Activated CD4-positive, alpha-beta T cell treated with anti-CD3 and anti-CD28 coated beads for 24 hours (primary cell): ENCODE results near the gene IGIP.

ENCODE experiments used
- DNase-seq, 2 donors: peaks; one replicate each; pipeline ENCODE4 v3.0.0-alpha.2; 2020; ENCODE audit warnings: low read depth in 2 of 2

Gene IGIP

GRCh38 chr5:140111011-140111858 is 14.5 kb upstream of the IGIP start:
- DNase-seq = no peak

GRCh38 chr5:140111859-140112551 is 13.7 kb upstream of the IGIP start:
- DNase-seq = no peak

- no peak for DNase-seq
Observed at GRCh38 chr5:140112685-140113179, 13.0 kb upstream of the IGIP start.

- DNase-seq = peak in 1 of 2 donors; percentile 6
Observed at GRCh38 chr5:140113180-140113698, 12.5 kb upstream of the IGIP start.

GRCh38 chr5:140113699-140114263 is 12.0 kb upstream of the IGIP start, which contains the start of gene PURA:
TSS of gene PURA (plus strand) at chr5:140114109. CDS start at chr5:140114182, 73 bp downstream.
- peak; percentile 90 to 92 for DNase-seq

- DNase-seq = peak in 1 of 2 donors; percentile 19
Observed at GRCh38 chr5:140114341-140115185, 11.2 kb upstream of the IGIP start.

GRCh38 chr5:140115186-140115500 is 10.6 kb upstream of the IGIP start:
- DNase-seq = no peak

- no peak for DNase-seq
Observed at GRCh38 chr5:140116716-140117115, 9.0 kb upstream of the IGIP start.

GRCh38 chr5:140117523-140117922 is 8.2 kb upstream of the IGIP start:
- no peak for DNase-seq

- DNase-seq = no peak
Observed at GRCh38 chr5:140118302-140118936, 7.3 kb upstream of the IGIP start.

GRCh38 chr5:140126315-140127012 is 727 bp downstream of the IGIP start:
- DNase-seq = no peak

- no peak for DNase-seq
Observed at GRCh38 chr5:140128376-140128775, 2.6 kb downstream of the IGIP start.

- no peak for DNase-seq
Observed at GRCh38 chr5:140130949-140131733, 5.4 kb downstream of the IGIP start.

GRCh38 chr5:140131967-140132409 is 6.3 kb downstream of the IGIP start:
- no peak for DNase-seq

- DNase-seq = no peak
Observed at GRCh38 chr5:140133514-140134167, 7.9 kb downstream of the IGIP start.

- no peak for DNase-seq
Observed at GRCh38 chr5:140134277-140134935, 8.7 kb downstream of the IGIP start.

- no peak for DNase-seq
Observed at GRCh38 chr5:140135127-140135526, 9.4 kb downstream of the IGIP start.

- no peak for DNase-seq
Observed at GRCh38 chr5:140136624-140137023, 10.9 kb downstream of the IGIP start.
